Activated CD8-positive, alpha-beta memory T cell treated with anti-CD3 and anti-CD28 coated beads, Interleukin-2, amount 10 ng/mL, durations not matched to agents 7 days and 5 days (primary cell): ENCODE data around the gene NFATC1. TPM values are rescaled to one million over a fixed set of nuclear protein-coding genes. Genes with fewer than 3 reads are reported as not detected.
A peak's percentile ranks its signal among the peaks of the same experiment; 100 is the strongest.

ENCODE experiments used
- ATAC-seq: fragments of 150-1000 bp; cut with Tn5 transposase; one replicate; pipeline ENCODE4 v1.10.0; 2021; ENCODE audit warnings: moderate library complexity
- CTCF ChIA-PET: fragments of 350-600 bp; sonication (Branson Sonifier 250); formaldehyde crosslinking; loops from one replicate; lab custom pipeline; 2021; ENCODE audit warnings: antibody characterized with exemption; lab: Charles Lee
- DNase-seq: peaks from one replicate; pipeline ENCODE4 v3.0.0-alpha.2; 2020
- H3K27ac Mint-ChIP-seq: one replicate; pipeline ENCODE4 v1.8.0; 2021; ENCODE audit warnings: mild to moderate bottlenecking, mixed read lengths
- H3K27me3 Mint-ChIP-seq: one replicate; pipeline ENCODE4 v1.8.0; 2021; ENCODE audit warnings: mixed read lengths
- H3K36me3 Mint-ChIP-seq: one replicate; pipeline ENCODE4 v1.8.0; 2021; ENCODE audit warnings: mild to moderate bottlenecking, mixed read lengths
- H3K4me1 Mint-ChIP-seq: one replicate; pipeline ENCODE4 v1.8.0; 2021; ENCODE audit warnings: mixed read lengths
- H3K4me3 Mint-ChIP-seq: one replicate; pipeline ENCODE4 v1.8.0; 2021; ENCODE audit warnings: mild to moderate bottlenecking, moderate library complexity, mixed read lengths
- H3K9me3 Mint-ChIP-seq: one replicate; pipeline ENCODE4 v1.8.0; 2022; ENCODE audit warnings: low read depth, mixed read lengths
- total RNA-seq, 2 experiments: library from RNA; stranded (reverse); gene quantifications; one replicate each; pipeline ENCODE4 v1.2.3, GENCODE V29; 2021

Gene NFATC1
- total RNA-seq = 10 to 100 TPM; 25.7 to 27.8 TPM

GRCh38 chr18:79395761-79396404, at the start of gene NFATC1:
TSS of gene NFATC1 (plus strand) at chr18:79395930. CDS start at chr18:79396225, 295 bp downstream.
- CTCF ChIA-PET = interaction anchor here (0.7 to 1.5 kb wide), 5 partner anchors 17 to 220 kb away, joined by 3 to 8 read pairs (median 3); no protein-coding TSS in a partner anchor
- ATAC-seq (peak; percentile 10), DNase-seq (no peak)
- Mint-ChIP-seq H3K36me3 (no peaks in the 10 kb centered on the region), H3K4me1 (peaks cover 22% of the 10 kb centered on the region), H3K27ac (no peak within 1 kb of the TSS), H3K27me3 (peaks cover 32% of the 10 kb centered on the region), H3K9me3 (no peaks in the 10 kb centered on the region), H3K4me3 (peak within 1 kb of the TSS; percentile 57)

DNA sequence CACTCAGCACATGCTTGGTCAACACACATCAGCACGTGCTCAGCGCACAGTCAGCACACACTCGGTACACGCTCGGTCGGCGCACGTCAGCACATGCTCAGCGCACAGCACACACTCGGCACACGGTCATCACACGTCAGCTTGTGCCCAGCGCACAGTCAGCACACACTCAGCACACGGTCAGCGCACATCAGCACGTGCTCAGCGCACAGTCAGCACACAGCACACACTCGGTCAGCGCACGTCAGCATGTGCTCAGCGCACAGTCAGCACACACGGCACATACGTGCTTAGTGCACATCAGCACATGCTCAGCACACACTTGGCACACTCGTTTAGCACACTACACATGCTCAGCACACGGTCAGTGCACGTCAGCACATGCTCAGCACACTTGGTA, 49.7 kb upstream of the NFATC1 start:
- DNase-seq (no peak), ATAC-seq (no peak)
- Mint-ChIP-seq H3K4me1 (peaks cover 3% of the 10 kb centered on the region), H3K4me3 (no peak overlapping the region), H3K9me3 (no peaks in the 10 kb centered on the region), H3K27me3 (no peaks in the 10 kb centered on the region), H3K36me3 (peaks cover 27% of the 10 kb centered on the region), H3K27ac (no peak overlapping the region)
- CTCF ChIA-PET = no interaction called here

DNA sequence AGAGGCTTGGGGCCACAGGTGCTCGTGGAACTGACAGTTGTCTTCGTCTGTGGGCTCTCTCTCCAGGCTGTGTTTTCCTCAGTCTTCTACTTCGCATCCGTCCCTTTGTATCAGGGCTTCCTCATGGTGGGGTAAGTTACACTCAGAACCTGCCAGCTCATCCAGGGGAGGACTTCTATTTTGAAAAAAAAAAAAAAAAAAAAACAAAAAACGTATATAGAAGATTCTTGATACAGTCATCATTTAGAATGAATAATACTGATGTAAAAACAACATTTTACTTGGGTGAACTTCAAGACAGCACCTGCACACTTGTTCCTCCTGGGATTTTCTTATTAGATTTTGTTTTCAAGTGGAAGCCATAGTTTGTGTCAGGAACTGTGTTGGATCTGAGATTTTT, 47.7 kb upstream of the NFATC1 start:
- no peak for ATAC-seq
- Mint-ChIP-seq H3K27ac (no peak overlapping the region), H3K36me3 (peaks cover 24% of the 10 kb centered on the region), H3K9me3 (no peaks in the 10 kb centered on the region), H3K27me3 (no peaks in the 10 kb centered on the region), H3K4me3 (no peak overlapping the region), H3K4me1 (peaks cover 3% of the 10 kb centered on the region)
- CTCF ChIA-PET = interaction anchor here (1.1 kb wide), 1 partner anchor 31 kb away, joined by 3 read pairs; no protein-coding TSS in a partner anchor
- DNase-seq = no peak

GRCh38 chr18:79352432-79352831, 43.3 kb upstream of the NFATC1 start:
- Mint-ChIP-seq H3K9me3 (no peaks in the 10 kb centered on the region), H3K4me1 (peaks cover 3% of the 10 kb centered on the region)
- CTCF ChIA-PET = no interaction called here

DNA sequence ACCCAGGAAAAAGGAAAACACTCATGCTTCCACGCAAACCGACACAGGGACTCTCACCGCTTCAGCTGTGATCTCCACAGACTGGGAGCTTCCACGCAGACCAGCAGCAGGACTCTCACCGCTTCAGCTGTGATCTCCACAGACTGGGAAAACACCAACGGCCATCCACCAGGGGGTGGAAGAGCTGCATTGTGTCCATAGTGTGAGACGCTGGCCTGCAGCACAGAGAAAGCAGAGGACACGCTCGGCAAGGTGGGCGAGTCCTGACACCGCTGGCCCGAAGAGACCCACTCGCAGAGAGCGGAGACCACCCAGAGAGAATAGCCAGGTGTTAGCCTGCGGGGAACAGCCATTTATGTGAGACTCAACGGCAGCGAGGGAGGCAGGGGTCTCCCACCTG, 42.5 kb upstream of the NFATC1 start:
- H3K27me3 Mint-ChIP-seq = no peaks in the 10 kb centered on the region
- no peak overlapping the region for H3K4me3 Mint-ChIP-seq
- no peak for ATAC-seq
- H3K36me3 Mint-ChIP-seq = peaks cover 1% of the 10 kb centered on the region
- H3K4me1 Mint-ChIP-seq = peaks cover 3% of the 10 kb centered on the region
- CTCF ChIA-PET = no interaction called here
- no peak for DNase-seq
- no peak overlapping the region for H3K27ac Mint-ChIP-seq
- no peaks in the 10 kb centered on the region for H3K9me3 Mint-ChIP-seq

More at GRCh38 chr18:79352432-79352831, 43.3 kb upstream of the NFATC1 start:
- H3K36me3 Mint-ChIP-seq = peaks cover 4% of the 10 kb centered on the region
- no peak overlapping the region for H3K4me3 Mint-ChIP-seq
- no peaks in the 10 kb centered on the region for H3K27me3 Mint-ChIP-seq
- ATAC-seq (no peak), DNase-seq (no peak)
- no peak overlapping the region for H3K27ac Mint-ChIP-seq

- Mint-ChIP-seq H3K36me3 (no peaks in the 10 kb centered on the region), H3K4me3 (no peak overlapping the region), H3K4me1 (no peaks in the 10 kb centered on the region), H3K9me3 (no peaks in the 10 kb centered on the region), H3K27ac (no peak overlapping the region), H3K27me3 (no peaks in the 10 kb centered on the region)
- ATAC-seq (no peak), DNase-seq (no peak)
- CTCF ChIA-PET = no interaction called here
Measured at GRCh38 chr18:79354350-79354749, 41.4 kb upstream of the NFATC1 start.

DNA sequence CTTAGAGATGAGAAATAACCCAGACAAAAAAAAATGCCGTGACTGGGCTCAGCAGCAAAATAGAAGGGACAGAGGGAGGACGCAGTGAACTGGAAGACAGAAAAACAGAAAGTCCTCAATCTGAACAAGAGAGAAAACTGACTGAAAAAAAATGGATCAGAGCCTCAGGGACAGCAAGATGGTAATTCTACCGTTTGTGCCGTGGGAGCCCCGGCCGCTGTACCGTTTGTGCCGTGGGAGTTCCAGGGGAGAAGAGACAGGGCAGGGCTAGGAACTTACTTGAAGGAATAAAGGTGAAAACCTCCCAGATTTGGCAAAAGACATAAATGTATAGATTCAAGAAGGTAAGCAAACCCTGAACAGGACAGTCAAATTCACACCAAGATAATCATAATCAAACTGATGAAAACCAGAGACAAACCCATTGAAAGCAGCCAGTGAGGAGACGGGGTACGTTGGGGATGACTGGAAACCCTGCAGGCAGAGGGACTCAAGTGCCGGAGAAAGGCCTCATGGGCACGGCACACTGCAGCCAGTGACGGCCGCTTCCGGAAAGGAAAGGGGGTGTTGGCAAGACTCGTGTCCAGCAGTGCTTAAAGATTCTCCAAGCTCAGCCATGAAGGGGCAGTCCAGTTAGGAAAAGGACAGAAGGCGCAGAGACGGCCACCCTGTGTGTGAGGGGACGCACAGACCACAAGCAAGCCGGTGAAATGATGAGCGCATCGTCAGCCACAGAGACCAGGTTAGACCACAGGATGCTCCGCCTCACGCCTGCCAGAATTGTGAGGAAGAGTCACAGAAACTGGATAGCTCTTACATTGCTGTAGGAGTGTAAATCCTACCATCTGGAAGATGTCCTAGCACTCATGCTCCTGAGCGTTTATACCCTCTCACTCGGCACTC, 40.0 kb upstream of the NFATC1 start:
- ATAC-seq (no peak), DNase-seq (no peak)
- CTCF ChIA-PET = no interaction called here
- no peak overlapping the region for H3K27ac Mint-ChIP-seq
- H3K4me3 Mint-ChIP-seq = no peak overlapping the region
- no peaks in the 10 kb centered on the region for H3K9me3 Mint-ChIP-seq
- no peaks in the 10 kb centered on the region for H3K36me3 Mint-ChIP-seq
- no peaks in the 10 kb centered on the region for H3K4me1 Mint-ChIP-seq
- no peaks in the 10 kb centered on the region for H3K27me3 Mint-ChIP-seq

DNA sequence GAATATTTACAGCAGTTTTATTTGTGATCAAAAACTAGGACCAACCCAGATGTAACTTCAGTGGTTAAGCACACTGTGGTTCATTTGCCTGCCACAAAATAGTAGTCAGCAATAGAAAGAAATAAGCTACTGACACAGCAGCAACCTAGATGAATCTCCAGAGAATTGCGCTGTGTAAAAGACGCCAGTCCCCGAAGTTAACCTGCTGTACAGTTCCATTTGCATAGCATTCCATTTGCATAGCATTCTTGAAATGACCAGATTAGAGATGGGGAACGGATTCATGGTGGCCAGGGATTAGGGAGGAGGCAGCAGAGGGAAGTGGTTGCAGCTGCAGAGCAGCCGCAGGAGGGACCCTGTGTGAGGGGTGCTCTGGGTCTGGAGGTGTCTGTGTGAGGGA, 39.3 kb upstream of the NFATC1 start:
- Mint-ChIP-seq H3K4me3 (no peak overlapping the region), H3K4me1 (no peaks in the 10 kb centered on the region), H3K9me3 (no peaks in the 10 kb centered on the region), H3K36me3 (peaks cover 2% of the 10 kb centered on the region), H3K27me3 (no peaks in the 10 kb centered on the region), H3K27ac (no peak overlapping the region)
- CTCF ChIA-PET = no interaction called here
- ATAC-seq (no peak), DNase-seq (no peak)

- ATAC-seq (no peak), DNase-seq (no peak)
- Mint-ChIP-seq H3K36me3 (peaks cover 8% of the 10 kb centered on the region), H3K27me3 (no peaks in the 10 kb centered on the region), H3K27ac (no peak overlapping the region), H3K4me1 (no peaks in the 10 kb centered on the region), H3K9me3 (no peaks in the 10 kb centered on the region), H3K4me3 (no peak overlapping the region)
- CTCF ChIA-PET = interaction anchor here (1.0 to 2.1 kb wide), 2 partner anchors 14 to 16 kb away, joined by 3 to 5 read pairs; no protein-coding TSS in a partner anchor
Measured at GRCh38 chr18:79360933-79361332, 34.8 kb upstream of the NFATC1 start.

GRCh38 chr18:79361766-79362522, 33.8 kb upstream of the NFATC1 start:
- no peaks in the 10 kb centered on the region for H3K9me3 Mint-ChIP-seq
- H3K27me3 Mint-ChIP-seq = no peaks in the 10 kb centered on the region
- H3K36me3 Mint-ChIP-seq = peaks cover 8% of the 10 kb centered on the region
- no peak overlapping the region for H3K27ac Mint-ChIP-seq
- no peaks in the 10 kb centered on the region for H3K4me1 Mint-ChIP-seq
- ATAC-seq (no peak), DNase-seq (no peak)
- no peak overlapping the region for H3K4me3 Mint-ChIP-seq
- CTCF ChIA-PET = interaction anchor here (1.4 kb wide), 1 partner anchor 17 kb away, joined by 4 read pairs; no protein-coding TSS in a partner anchor

GRCh38 chr18:79365701-79366100, 30.0 kb upstream of the NFATC1 start:
- Mint-ChIP-seq H3K27ac (no peak overlapping the region), H3K4me3 (no peak overlapping the region), H3K9me3 (no peaks in the 10 kb centered on the region), H3K36me3 (peaks cover 9% of the 10 kb centered on the region), H3K4me1 (peaks cover 10% of the 10 kb centered on the region), H3K27me3 (no peaks in the 10 kb centered on the region)
- CTCF ChIA-PET = interaction anchor here (0.8 kb wide), 1 partner anchor 13 kb away, joined by 4 read pairs; no protein-coding TSS in a partner anchor
- ATAC-seq (no peak), DNase-seq (no peak)

DNA sequence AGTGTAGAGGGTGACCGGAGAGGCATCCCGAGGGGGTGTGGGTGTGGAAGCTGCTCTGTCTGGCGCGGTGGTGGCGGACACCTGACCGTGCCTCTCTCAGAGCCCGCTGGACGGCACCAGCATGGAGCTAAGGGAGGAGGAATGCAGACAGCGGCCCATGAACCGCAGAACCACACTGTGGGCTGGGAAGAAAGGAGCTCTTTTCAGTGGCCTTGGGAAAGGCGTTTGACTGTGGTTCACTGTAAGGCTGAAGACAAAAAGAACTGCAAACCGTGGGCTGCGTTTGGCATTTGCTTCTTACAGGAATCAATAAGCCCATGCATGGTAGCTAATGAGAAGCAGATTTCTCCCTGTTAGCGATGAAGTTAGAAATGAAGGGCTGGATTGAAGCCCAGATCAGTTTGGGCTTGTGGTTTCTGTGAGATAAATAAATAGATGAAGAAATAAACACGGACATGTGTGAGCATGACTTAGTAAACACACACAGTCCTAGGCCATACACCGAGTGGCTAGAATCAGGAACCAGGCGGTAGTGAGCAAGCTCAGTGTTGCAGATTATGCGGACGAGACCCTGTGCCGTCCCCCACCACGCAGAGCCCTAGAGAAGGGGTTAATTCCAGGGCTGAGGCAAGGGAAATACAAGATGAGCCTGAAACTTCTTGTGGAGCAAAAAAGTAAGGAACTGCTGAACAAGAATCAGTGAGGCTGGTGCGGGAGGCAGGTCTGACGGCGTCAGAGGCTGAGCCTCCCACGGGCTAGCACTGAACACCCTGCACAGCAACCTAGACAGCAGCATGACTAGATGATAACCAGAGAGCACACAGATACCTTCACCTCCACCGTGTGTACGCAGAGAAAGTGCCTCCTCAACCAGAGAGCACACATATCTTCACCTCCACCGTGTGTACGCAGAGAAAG, 29.3 kb upstream of the NFATC1 start:
- no peak for DNase-seq
- H3K36me3 Mint-ChIP-seq = peaks cover 7% of the 10 kb centered on the region
- no peak overlapping the region for H3K4me3 Mint-ChIP-seq
- H3K9me3 Mint-ChIP-seq = no peaks in the 10 kb centered on the region
- no peak for ATAC-seq
- peaks cover 13% of the 10 kb centered on the region for H3K4me1 Mint-ChIP-seq
- H3K27me3 Mint-ChIP-seq = no peaks in the 10 kb centered on the region
- CTCF ChIA-PET = interaction anchor here (0.8 kb wide), 1 partner anchor 12 kb away, joined by 4 read pairs; no protein-coding TSS in a partner anchor
- H3K27ac Mint-ChIP-seq = no peak overlapping the region
